Panc1 (cell line): ENCODE results near the gene BMP2K.

Source experiments
- POLR2AphosphoS5 ChIP-seq: IDR thresholded peaks from 2 replicates; pipeline ENCODE4 v1.6.1; 2012; ENCODE audit warnings: mild to moderate bottlenecking, low read depth, low read length, moderate library complexity
- SIN3A ChIP-seq: IDR thresholded peaks from 2 replicates; pipeline ENCODE4 v1.6.1; 2012; ENCODE audit warnings: low read depth, mild to moderate bottlenecking, low read length, moderate library complexity, borderline replicate concordance; ENCODE audit not compliant: insufficient read depth
- TCF7L2 ChIP-seq: IDR thresholded peaks from 2 replicates; pipeline ENCODE4 v1.6.1; 2011; ENCODE audit warnings: mild to moderate bottlenecking, low read depth, low read length, inconsistent platforms
- TF ChIP-seq, protein P1 (sequence below): fragments of 450-650 bp; IDR thresholded peaks from 2 replicates; pipeline ENCODE4 v1.5.1; 2017; ENCODE audit warnings: mild to moderate bottlenecking
- TF ChIP-seq, protein P2 (sequence below), 2 experiments: IDR thresholded peaks; 2 replicates each; pipeline ENCODE4 v1.6.1; 2011 to 2012; ENCODE audit warnings: low read depth in 2 of 2, control low read depth in 1 of 2, low read length in 1 of 2, mild to moderate bottlenecking in 1 of 2, moderate library complexity in 1 of 2; ENCODE audit not compliant: insufficient read depth in 1 of 2

GRCh38 chr4:78953769-78954666, 177.9 kb downstream of the BMP2K start:
- TF ChIP-seq, protein P1, sequence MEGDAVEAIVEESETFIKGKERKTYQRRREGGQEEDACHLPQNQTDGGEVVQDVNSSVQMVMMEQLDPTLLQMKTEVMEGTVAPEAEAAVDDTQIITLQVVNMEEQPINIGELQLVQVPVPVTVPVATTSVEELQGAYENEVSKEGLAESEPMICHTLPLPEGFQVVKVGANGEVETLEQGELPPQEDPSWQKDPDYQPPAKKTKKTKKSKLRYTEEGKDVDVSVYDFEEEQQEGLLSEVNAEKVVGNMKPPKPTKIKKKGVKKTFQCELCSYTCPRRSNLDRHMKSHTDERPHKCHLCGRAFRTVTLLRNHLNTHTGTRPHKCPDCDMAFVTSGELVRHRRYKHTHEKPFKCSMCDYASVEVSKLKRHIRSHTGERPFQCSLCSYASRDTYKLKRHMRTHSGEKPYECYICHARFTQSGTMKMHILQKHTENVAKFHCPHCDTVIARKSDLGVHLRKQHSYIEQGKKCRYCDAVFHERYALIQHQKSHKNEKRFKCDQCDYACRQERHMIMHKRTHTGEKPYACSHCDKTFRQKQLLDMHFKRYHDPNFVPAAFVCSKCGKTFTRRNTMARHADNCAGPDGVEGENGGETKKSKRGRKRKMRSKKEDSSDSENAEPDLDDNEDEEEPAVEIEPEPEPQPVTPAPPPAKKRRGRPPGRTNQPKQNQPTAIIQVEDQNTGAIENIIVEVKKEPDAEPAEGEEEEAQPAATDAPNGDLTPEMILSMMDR, result peak; percentile 63
- TF ChIP-seq POLR2AphosphoS5 (no peak), TCF7L2 (peak; percentile 89), SIN3A (no peak)
- TF ChIP-seq, protein P2, sequence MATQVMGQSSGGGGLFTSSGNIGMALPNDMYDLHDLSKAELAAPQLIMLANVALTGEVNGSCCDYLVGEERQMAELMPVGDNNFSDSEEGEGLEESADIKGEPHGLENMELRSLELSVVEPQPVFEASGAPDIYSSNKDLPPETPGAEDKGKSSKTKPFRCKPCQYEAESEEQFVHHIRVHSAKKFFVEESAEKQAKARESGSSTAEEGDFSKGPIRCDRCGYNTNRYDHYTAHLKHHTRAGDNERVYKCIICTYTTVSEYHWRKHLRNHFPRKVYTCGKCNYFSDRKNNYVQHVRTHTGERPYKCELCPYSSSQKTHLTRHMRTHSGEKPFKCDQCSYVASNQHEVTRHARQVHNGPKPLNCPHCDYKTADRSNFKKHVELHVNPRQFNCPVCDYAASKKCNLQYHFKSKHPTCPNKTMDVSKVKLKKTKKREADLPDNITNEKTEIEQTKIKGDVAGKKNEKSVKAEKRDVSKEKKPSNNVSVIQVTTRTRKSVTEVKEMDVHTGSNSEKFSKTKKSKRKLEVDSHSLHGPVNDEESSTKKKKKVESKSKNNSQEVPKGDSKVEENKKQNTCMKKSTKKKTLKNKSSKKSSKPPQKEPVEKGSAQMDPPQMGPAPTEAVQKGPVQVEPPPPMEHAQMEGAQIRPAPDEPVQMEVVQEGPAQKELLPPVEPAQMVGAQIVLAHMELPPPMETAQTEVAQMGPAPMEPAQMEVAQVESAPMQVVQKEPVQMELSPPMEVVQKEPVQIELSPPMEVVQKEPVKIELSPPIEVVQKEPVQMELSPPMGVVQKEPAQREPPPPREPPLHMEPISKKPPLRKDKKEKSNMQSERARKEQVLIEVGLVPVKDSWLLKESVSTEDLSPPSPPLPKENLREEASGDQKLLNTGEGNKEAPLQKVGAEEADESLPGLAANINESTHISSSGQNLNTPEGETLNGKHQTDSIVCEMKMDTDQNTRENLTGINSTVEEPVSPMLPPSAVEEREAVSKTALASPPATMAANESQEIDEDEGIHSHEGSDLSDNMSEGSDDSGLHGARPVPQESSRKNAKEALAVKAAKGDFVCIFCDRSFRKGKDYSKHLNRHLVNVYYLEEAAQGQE (IDR thresholded peaks at IDR 0.05; ENCODE audit: insufficient read depth in 1 of 2, low read depth in 2 of 2, low read length in 1 of 2), result no peak
